CD4-positive, alpha-beta memory T cell (primary cell): Measurements from ENCODE around the gene CAP2. TPM values are rescaled to one million over a fixed set of nuclear protein-coding genes. Genes with fewer than 3 reads are reported as not detected.

Source experiments
- CTCF ChIA-PET: fragments of 350-600 bp; sonication (Branson Sonifier 250); formaldehyde crosslinking; loops from one replicate; lab custom pipeline; 2021; ENCODE audit warnings: inconsistent platforms; ENCODE audit not compliant: partially characterized antibody; lab: Charles Lee
- POLR2A ChIA-PET: fragments of 350-600 bp; sonication (Branson Sonifier 250); formaldehyde crosslinking; loops from one replicate; lab custom pipeline; 2021; ENCODE audit not compliant: partially characterized antibody; lab: Charles Lee
- DNase-seq, 5 donors: peaks; one replicate each; pipeline versions ENCODE4 v3.0.0 to v3.0.0-alpha.2; 2020 to 2022; ENCODE audit warnings: mixed read lengths in 1 of 5
- H3K27ac ChIP-seq: one replicate; pipeline ENCODE4 v1.7.0; 2013; ENCODE audit warnings: low read depth, low read length
- H3K27me3 ChIP-seq: 2 replicates; pipeline ENCODE4 v1.7.0; 2013; ENCODE audit warnings: mild to moderate bottlenecking, low read length, moderate library complexity; ENCODE audit not compliant: insufficient read depth
- H3K36me3 ChIP-seq: 2 replicates; pipeline ENCODE4 v1.7.0; 2013; ENCODE audit warnings: mild to moderate bottlenecking, low read length, moderate library complexity; ENCODE audit not compliant: insufficient read depth
- H3K4me1 ChIP-seq: 2 replicates; pipeline ENCODE4 v1.7.0; 2013; ENCODE audit warnings: mild to moderate bottlenecking, low read length, moderate library complexity; ENCODE audit not compliant: insufficient read depth
- H3K4me3 ChIP-seq, 2 donors: one replicate each; pipeline ENCODE4 v1.7.0; 2013; ENCODE audit warnings: low read length in 2 of 2, mild to moderate bottlenecking in 1 of 2
- H3K9me3 ChIP-seq, 2 donors: one replicate each; pipeline ENCODE4 v1.7.0; 2013; ENCODE audit warnings: low read length in 2 of 2, control low read depth in 1 of 2; ENCODE audit not compliant: control insufficient read depth in 1 of 2
- H3K27ac Mint-ChIP-seq, 7 donors: one replicate each; pipeline ENCODE4 v1.8.0; 2020 to 2021; ENCODE audit warnings: mixed read lengths in 7 of 7, mild to moderate bottlenecking in 6 of 7, inconsistent platforms in 3 of 7, moderate library complexity in 3 of 7
- H3K27me3 Mint-ChIP-seq, 2 donors: one replicate each; pipeline ENCODE4 v1.8.0; 2020 to 2021; ENCODE audit warnings: mixed read lengths in 2 of 2
- H3K36me3 Mint-ChIP-seq, 2 donors: one replicate each; pipeline ENCODE4 v1.8.0; 2020 to 2021; ENCODE audit warnings: mixed read lengths in 2 of 2, inconsistent platforms in 1 of 2, mild to moderate bottlenecking in 1 of 2
- H3K4me1 Mint-ChIP-seq, 4 donors: one replicate each; pipeline ENCODE4 v1.8.0; 2020 to 2021; ENCODE audit warnings: mixed read lengths in 4 of 4, mild to moderate bottlenecking in 1 of 4
- H3K4me3 Mint-ChIP-seq, 8 donors: one replicate each; pipeline ENCODE4 v1.8.0; 2020 to 2021; ENCODE audit warnings: mixed read lengths in 8 of 8, mild to moderate bottlenecking in 7 of 8, moderate library complexity in 6 of 8, inconsistent platforms in 3 of 8
- H3K9me3 Mint-ChIP-seq, 8 donors: one replicate each; pipeline ENCODE4 v1.8.0; 2020 to 2021; ENCODE audit warnings: mixed read lengths in 8 of 8, mild to moderate bottlenecking in 5 of 8, inconsistent platforms in 3 of 8, moderate library complexity in 1 of 8
- intact Hi-C: fragments of 100-400 bp; cut with micrococcal nuclease; formaldehyde crosslinking; loops from one replicate; pipeline ENCODE4 v1.15.1; 2023
- polyA plus RNA-seq, 2 donors: library from polyadenylated mRNA; unstranded; fragments of 300-500 nt; fragmentation: Illumina TruSeq; gene quantifications; one replicate each; pipeline ENCODE4 v1.2.3, GENCODE V29; 2021
- total RNA-seq, 2 experiments: library from RNA; stranded (reverse); gene quantifications; one replicate each; pipeline ENCODE4 v1.2.3, GENCODE V29; 2021

The CAP2 gene
- total and polyA plus RNA-seq, 4 experiments from 2014 or later = not detected

DNA sequence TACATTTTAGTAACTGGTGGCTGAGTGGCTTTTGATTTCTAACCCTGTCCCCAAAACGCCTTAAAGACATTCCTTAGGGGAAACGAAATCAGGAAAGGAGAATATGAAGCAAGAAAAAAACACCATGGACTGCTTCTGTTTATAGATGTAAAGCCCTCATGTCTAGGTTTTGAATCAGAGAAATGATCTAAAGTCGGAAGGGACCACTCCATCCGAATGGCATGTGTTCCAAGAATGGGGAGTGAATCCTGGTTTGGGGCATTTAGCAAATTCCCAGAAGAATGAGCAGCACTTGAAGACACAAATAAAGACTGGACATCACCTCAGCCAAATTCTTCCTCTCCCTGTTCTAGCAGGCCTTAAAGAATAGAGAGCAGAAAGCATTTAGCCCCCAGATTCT is 65.6 kb downstream of the CAP2 start:
- Histone ChIP-seq H3K9me3 (no peaks in the 10 kb centered on the region), H3K4me3 (no peak overlapping the region), H3K36me3 (no peaks in the 10 kb centered on the region), H3K4me1 (no peaks in the 10 kb centered on the region), H3K27me3 (no peaks in the 10 kb centered on the region), H3K27ac (no peak overlapping the region)
- H3K9me3 Mint-ChIP-seq = peaks cover 0 to 4% (median 0%) of the 10 kb centered on the region in 8 donors
- H3K27ac Mint-ChIP-seq = no peak overlapping the region
- no peaks in the 10 kb centered on the region for H3K4me1 Mint-ChIP-seq
- intact Hi-C loops = no loop called here
- POLR2A ChIA-PET = no interaction called here
- no peaks in the 10 kb centered on the region for H3K36me3 Mint-ChIP-seq
- DNase-seq = no peak
- H3K4me3 Mint-ChIP-seq = no peak overlapping the region
- CTCF ChIA-PET = no interaction called here
- H3K27me3 Mint-ChIP-seq = peaks cover 12 to 16% of the 10 kb centered on the region in 2 donors

DNA sequence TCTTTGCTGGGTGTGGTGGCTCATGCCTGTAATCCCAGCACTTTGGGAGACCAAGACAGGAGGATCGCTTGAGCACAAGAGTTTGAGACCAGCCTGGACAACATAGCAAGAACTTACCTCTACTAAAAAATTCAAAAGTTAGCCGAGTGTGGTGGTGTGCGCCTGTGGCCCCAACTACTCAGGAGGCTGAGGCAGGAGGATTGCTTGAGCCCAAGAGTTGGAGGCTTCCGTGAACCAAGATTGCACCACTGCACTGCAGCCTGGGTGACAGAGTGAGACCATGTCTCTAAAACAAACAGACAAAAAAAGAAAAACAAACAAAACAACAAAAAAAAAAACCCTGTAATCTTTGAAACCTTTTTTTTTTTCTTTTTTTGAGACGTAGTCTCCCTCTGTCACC is 67.5 kb downstream of the CAP2 start:
- no peak overlapping the region for H3K27ac Mint-ChIP-seq
- Histone ChIP-seq H3K4me1 (no peaks in the 10 kb centered on the region), H3K27ac (no peak overlapping the region), H3K4me3 (no peak overlapping the region), H3K27me3 (no peaks in the 10 kb centered on the region), H3K9me3 (no peaks in the 10 kb centered on the region), H3K36me3 (no peaks in the 10 kb centered on the region)
- H3K9me3 Mint-ChIP-seq = peaks cover 0 to 1% (median 0%) of the 10 kb centered on the region in 8 donors
- no peaks in the 10 kb centered on the region for H3K36me3 Mint-ChIP-seq
- no peaks in the 10 kb centered on the region for H3K4me1 Mint-ChIP-seq
- CTCF ChIA-PET = no interaction called here
- POLR2A ChIA-PET = no interaction called here
- H3K4me3 Mint-ChIP-seq = no peak overlapping the region
- H3K27me3 Mint-ChIP-seq = peaks cover 6% of the 10 kb centered on the region in 2 donors
- no peak for DNase-seq
- intact Hi-C loops = no loop called here

DNA sequence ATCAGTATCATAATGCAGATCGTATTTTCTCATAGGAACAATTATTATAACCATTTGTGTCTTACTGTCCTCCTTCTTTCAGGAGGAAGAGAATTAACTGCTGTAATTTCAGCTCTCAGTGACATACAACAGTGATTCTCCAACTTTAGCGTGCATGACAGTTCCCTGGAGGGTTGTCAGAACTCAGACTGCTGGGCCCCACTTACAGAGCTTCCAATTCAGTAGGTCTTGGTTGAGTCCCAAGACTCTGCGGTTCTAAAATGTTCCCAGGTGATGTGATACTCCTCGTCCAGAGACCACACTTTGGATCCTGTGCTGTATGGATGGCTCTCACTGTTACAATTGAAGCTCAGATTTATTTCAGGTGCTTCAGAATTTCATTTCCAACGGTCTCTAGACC is 72.8 kb downstream of the CAP2 start:
- no peak for DNase-seq
- no peaks in the 10 kb centered on the region for H3K27me3 ChIP-seq
- H3K4me1 Mint-ChIP-seq = no peaks in the 10 kb centered on the region
- intact Hi-C loops = no loop called here
- peaks cover under 1% of the 10 kb centered on the region in 2 donors for H3K27me3 Mint-ChIP-seq
- H3K4me1 ChIP-seq = no peaks in the 10 kb centered on the region
- no peaks in the 10 kb centered on the region for H3K36me3 Mint-ChIP-seq
- H3K27ac Mint-ChIP-seq = no peak overlapping the region
- ChIA-PET POLR2A (no interaction called here), CTCF (no interaction called here)
- no peak overlapping the region for H3K4me3 Mint-ChIP-seq
- H3K4me3 ChIP-seq = no peak overlapping the region
- no peaks in the 10 kb centered on the region for H3K36me3 ChIP-seq
- no peak overlapping the region for H3K27ac ChIP-seq
- no peaks in the 10 kb centered on the region for H3K9me3 Mint-ChIP-seq
- H3K9me3 ChIP-seq = no peaks in the 10 kb centered on the region

DNA sequence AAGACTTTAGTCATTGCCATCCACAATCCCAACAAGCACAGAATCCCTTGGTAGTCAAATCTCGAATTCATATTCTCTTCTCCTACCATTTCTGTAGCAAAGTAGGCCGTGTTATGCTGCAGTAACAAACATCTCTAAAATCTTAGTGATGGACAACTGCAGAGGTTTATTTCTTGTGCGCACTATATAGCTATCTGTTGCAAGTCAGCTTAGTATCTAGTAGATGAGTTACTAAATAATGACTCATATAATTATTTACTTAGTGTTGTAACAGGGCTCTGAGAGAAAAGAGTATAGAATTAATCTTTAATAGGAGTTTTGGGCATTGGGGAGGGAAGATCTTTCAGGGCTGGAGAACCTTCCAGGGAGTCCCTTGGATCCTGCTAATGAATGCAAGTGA is 73.3 kb downstream of the CAP2 start:
- no peaks in the 10 kb centered on the region for H3K36me3 ChIP-seq
- no peaks in the 10 kb centered on the region for H3K4me1 ChIP-seq
- no peaks in the 10 kb centered on the region for H3K9me3 ChIP-seq
- Mint-ChIP-seq H3K4me1 (no peaks in the 10 kb centered on the region), H3K27ac (no peak overlapping the region), H3K36me3 (no peaks in the 10 kb centered on the region), H3K27me3 (peaks cover 2% of the 10 kb centered on the region in 2 donors), H3K4me3 (no peak overlapping the region), H3K9me3 (no peaks in the 10 kb centered on the region)
- ChIA-PET POLR2A (no interaction called here), CTCF (no interaction called here)
- H3K4me3 ChIP-seq = no peak overlapping the region
- intact Hi-C loops = no loop called here
- no peak for DNase-seq
- H3K27ac ChIP-seq = no peak overlapping the region
- no peaks in the 10 kb centered on the region for H3K27me3 ChIP-seq

DNA sequence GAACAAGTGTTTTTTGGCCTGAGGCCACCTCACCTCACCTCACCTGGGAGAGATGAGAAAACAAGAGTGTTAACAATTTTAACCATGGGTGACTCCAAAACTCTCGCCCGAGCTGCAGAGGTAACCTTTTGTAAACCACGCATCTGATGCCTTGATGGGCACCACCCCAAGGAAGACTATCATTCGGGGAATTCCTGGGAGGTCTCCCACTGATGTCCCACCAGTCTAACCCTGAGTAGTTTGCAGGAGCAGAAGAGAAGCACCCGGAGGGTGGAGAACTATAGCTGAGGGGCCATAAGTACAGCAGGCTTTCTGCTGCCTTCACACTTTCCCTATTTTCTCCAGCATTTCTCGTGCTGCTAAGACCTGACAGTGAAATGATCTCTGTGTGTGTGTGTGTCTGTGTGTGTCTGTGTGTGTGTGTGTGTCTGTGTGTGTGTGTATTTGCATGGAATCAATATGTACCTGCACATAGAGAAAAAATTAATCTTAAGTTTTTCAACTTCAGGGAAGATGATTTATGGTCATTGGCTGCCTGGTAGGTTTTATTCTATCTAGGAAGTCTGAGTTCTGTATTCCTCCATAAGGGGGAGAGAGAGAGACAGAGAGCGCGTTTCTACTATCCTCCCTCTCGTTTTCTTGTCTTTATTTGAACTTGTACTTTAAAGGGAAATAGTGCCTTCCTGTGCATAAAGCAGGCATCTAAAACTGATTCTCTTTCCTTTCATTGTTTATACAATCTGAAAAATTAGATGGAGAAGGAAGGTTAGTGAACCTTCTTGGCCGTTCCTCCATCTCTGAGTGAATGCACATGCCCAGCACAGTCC is 75.8 kb downstream of the CAP2 start:
- no peaks in the 10 kb centered on the region for H3K4me1 Mint-ChIP-seq

DNA sequence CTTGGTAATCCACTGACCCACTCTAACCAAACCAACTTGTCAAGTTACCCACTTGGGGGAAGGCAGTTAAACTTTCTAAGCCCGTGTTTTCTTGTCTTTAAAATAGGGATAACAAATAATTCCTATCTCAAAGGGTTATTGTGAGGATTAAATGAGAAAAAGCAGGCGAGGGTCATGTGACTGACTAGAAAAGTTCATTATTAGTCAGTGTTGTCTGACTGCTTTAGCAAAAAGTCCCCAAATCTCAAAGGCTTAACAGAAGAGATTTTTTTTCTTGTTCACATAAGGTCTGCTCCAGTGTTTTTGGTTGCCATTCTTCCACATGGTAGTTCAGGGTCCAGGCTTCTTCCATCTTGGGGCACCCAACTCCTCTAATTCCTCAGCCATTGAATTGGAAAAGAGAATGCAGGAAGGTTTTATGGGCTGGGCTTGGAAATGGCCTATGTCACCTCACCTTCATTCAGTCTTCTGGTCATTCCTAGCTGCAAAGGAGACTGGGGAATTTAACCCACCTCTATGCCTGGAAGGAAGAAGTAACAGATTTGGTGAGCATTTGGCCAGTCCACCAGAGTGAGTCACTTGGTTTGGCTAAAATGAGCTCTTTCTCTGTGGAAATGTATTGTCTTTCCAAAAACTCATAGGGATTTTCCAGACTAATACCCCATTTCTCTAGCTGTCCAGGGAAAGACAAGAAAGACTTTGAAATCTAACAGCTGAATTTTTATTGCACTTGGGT is 77.0 kb downstream of the CAP2 start:
- H3K4me1 Mint-ChIP-seq = no peaks in the 10 kb centered on the region
- Histone ChIP-seq H3K36me3 (no peaks in the 10 kb centered on the region), H3K4me1 (no peaks in the 10 kb centered on the region), H3K9me3 (no peaks in the 10 kb centered on the region), H3K27ac (no peak overlapping the region), H3K4me3 (no peak overlapping the region), H3K27me3 (no peaks in the 10 kb centered on the region)
- peaks cover 2 to 6% of the 10 kb centered on the region in 2 donors for H3K27me3 Mint-ChIP-seq
- no peak overlapping the region for H3K27ac Mint-ChIP-seq
- no peak overlapping the region for H3K4me3 Mint-ChIP-seq
- no peaks in the 10 kb centered on the region for H3K36me3 Mint-ChIP-seq
- POLR2A ChIA-PET = no interaction called here
- CTCF ChIA-PET = no interaction called here
- no peak for DNase-seq
- intact Hi-C loops = no loop called here
- no peaks in the 10 kb centered on the region for H3K9me3 Mint-ChIP-seq

More for the DNA sequence above, 75.8 kb downstream of the CAP2 start:
- no peak overlapping the region for H3K27ac ChIP-seq
- Mint-ChIP-seq H3K4me3 (no peak overlapping the region), H3K9me3 (no peaks in the 10 kb centered on the region), H3K36me3 (no peaks in the 10 kb centered on the region), H3K27me3 (peaks cover 2 to 6% of the 10 kb centered on the region in 2 donors), H3K27ac (no peak overlapping the region)
- no peaks in the 10 kb centered on the region for H3K4me1 ChIP-seq
- no peaks in the 10 kb centered on the region for H3K36me3 ChIP-seq
- H3K9me3 ChIP-seq = no peaks in the 10 kb centered on the region
- ChIA-PET POLR2A (no interaction called here), CTCF (no interaction called here)
- no peaks in the 10 kb centered on the region for H3K27me3 ChIP-seq
- no peak for DNase-seq
- intact Hi-C loops = no loop called here
- no peak overlapping the region for H3K4me3 ChIP-seq

DNA sequence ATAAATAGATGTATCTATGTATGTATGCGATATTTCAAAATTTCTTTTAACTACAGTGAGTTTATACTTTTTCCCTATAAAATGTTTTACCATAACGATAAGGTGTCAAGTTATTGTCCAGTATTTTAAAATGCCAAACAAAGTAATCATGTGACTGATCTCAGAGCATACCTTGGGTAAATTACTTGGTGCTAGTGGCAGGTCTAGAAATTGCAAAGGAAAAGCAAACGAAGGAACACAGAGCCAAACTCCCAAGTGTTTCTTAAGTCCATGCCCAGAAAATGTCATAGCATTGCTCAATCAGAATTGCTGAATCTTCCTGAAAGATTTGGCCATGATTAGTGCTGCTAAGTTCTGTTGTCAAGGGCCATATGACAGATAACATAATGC is 77.5 kb downstream of the CAP2 start:
- Mint-ChIP-seq H3K36me3 (no peaks in the 10 kb centered on the region), H3K4me3 (no peak overlapping the region), H3K27ac (no peak overlapping the region), H3K4me1 (no peaks in the 10 kb centered on the region), H3K27me3 (peaks cover 4 to 6% of the 10 kb centered on the region in 2 donors), H3K9me3 (no peaks in the 10 kb centered on the region)
- Histone ChIP-seq H3K4me1 (no peaks in the 10 kb centered on the region), H3K4me3 (no peak overlapping the region), H3K9me3 (no peaks in the 10 kb centered on the region), H3K36me3 (no peaks in the 10 kb centered on the region), H3K27me3 (no peaks in the 10 kb centered on the region), H3K27ac (no peak overlapping the region)
- intact Hi-C loops = no loop called here
- CTCF ChIA-PET = no interaction called here
- DNase-seq = no peak
- POLR2A ChIA-PET = no interaction called here
